Measurements from ENCODE around the gene GPX4. TPM values are rescaled to one million over a fixed set of nuclear protein-coding genes. Genes with fewer than 3 reads are reported as not detected.

Gene GPX4
- total and polyA plus RNA-seq, 2 of the 13 experiments (the other 11 are each of a cell fraction or from before 2014, with no cell fraction given) = 535 to 613 TPM

GRCh38 chr19:1098177-1099051 is 5.4 kb upstream of the GPX4 start (continued):
- TF ChIP-seq RCOR2 (CRISPR knock-in tag; IDR thresholded peaks at IDR 0.05) = peak; percentile 95
- no peak for TF ChIP-seq ATF6 (CRISPR knock-in tag; conservative IDR thresholded peaks at IDR 0.05)
- no peak for TF ChIP-seq ZBED4 (CRISPR knock-in tag; IDR thresholded peaks at IDR 0.05; ENCODE audit: borderline replicate concordance)
- TF ChIP-seq KDM1A (CRISPR knock-in tag; IDR thresholded peaks at IDR 0.05) = 0 out of 2 replicates have a peak, but pooled peaks have one; percentile 48
- TF ChIP-seq ZNF550 (CRISPR knock-in tag; IDR thresholded peaks at IDR 0.05; ENCODE audit: borderline replicate concordance) = no peak
- no peak for TF ChIP-seq HOMEZ (CRISPR knock-in tag; IDR thresholded peaks at IDR 0.05; ENCODE audit: low read depth)
- 0 out of 2 replicates have a peak, but pooled peaks have one; percentile 23 for TF ChIP-seq BCL3 (CRISPR knock-in tag; IDR thresholded peaks at IDR 0.05)
- 0 out of 2 replicates have a peak, but pooled peaks have one; percentile 44 for TF ChIP-seq ZNF552 (CRISPR knock-in tag; IDR thresholded peaks at IDR 0.05; ENCODE audit: borderline replicate concordance)
- TF ChIP-seq ZNF276 (CRISPR knock-in tag; IDR thresholded peaks at IDR 0.05; ENCODE audit: low read depth) = peak; percentile 79
- no peak for TF ChIP-seq KLF9 (CRISPR knock-in tag; IDR thresholded peaks at IDR 0.05; ENCODE audit: low read depth)
- TF ChIP-seq NR2F1 (CRISPR knock-in tag; IDR thresholded peaks at IDR 0.05) = peak; percentile 37 to 63; a peak in 2 of 4 replicates
- no peak for TF ChIP-seq SUZ12 (IDR thresholded peaks at IDR 0.05; ENCODE audit: low read depth, low read length)
- TF ChIP-seq SIX4 (CRISPR knock-in tag; IDR thresholded peaks at IDR 0.05) = no peak
- TF ChIP-seq CREB1 (IDR thresholded peaks at IDR 0.05) = peak; percentile 37; the same call in 1 of the 2 replicates
- TF ChIP-seq CREB1 (CRISPR knock-in tag; IDR thresholded peaks at IDR 0.05) = no peak
- TF ChIP-seq ZNF367 (CRISPR knock-in tag; IDR thresholded peaks at IDR 0.05; ENCODE audit: borderline replicate concordance) = no peak
- TF ChIP-seq ZNF749 (CRISPR knock-in tag; IDR thresholded peaks at IDR 0.05; ENCODE audit: borderline replicate concordance) = no peak
- TF ChIP-seq ZNF34 (CRISPR knock-in tag; IDR thresholded peaks at IDR 0.05; ENCODE audit: borderline replicate concordance) = peak; percentile 90; the same call in 1 of the 2 replicates
